Measurements from ENCODE around the gene MPV17L2. TPM values are rescaled to one million over a fixed set of nuclear protein-coding genes. Genes with fewer than 3 reads are reported as not detected.

Gene MPV17L2
- total RNA-seq, 1 experiment from 2014 or later = 13.3 TPM

DNA sequence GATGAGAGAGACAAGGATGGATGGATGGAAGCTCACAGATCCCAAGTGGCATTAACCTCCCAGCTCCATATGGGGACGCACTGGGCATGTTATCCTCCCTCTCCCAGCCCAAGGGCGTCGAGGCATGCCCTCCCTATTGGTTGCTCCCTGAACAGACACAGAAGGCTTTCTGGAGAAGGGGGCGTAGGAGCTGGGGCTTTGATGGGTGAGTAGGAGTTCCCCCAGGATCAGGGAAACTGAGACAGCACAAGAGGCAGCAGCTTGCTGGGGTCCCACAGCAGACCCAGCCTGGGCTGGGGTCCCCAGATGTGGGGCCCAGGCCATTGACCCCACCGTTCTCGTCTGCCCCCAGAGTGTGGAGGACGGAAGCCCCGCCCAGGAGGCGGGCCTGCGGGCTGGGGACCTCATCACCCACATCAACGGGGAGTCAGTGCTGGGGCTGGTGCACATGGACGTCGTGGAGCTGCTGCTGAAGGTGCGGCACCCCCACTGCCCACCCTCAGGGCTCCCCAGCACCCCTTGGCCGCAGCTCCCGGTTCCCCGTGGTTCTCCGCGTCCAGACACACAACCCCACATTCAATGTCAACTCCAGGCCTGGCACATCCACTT is 47.5 kb upstream of the MPV17L2 start:
- ATAC-seq = no peak
- TF ChIP-seq SIN3A (IDR thresholded peaks at IDR 0.05; ENCODE audit: borderline replicate concordance, insufficient read depth, low read depth, low read length) (no peak), TCF7L2 (IDR thresholded peaks at IDR 0.05; ENCODE audit: low read depth, low read length) (no peak), REST (IDR thresholded peaks at IDR 0.05; ENCODE audit: insufficient read depth in 1 of 2, low read depth in 2 of 2, low read length in 1 of 2) (no peak), POLR2AphosphoS5 (IDR thresholded peaks at IDR 0.05; ENCODE audit: low read depth, low read length) (no peak)
- TF ChIP-seq, protein P1, sequence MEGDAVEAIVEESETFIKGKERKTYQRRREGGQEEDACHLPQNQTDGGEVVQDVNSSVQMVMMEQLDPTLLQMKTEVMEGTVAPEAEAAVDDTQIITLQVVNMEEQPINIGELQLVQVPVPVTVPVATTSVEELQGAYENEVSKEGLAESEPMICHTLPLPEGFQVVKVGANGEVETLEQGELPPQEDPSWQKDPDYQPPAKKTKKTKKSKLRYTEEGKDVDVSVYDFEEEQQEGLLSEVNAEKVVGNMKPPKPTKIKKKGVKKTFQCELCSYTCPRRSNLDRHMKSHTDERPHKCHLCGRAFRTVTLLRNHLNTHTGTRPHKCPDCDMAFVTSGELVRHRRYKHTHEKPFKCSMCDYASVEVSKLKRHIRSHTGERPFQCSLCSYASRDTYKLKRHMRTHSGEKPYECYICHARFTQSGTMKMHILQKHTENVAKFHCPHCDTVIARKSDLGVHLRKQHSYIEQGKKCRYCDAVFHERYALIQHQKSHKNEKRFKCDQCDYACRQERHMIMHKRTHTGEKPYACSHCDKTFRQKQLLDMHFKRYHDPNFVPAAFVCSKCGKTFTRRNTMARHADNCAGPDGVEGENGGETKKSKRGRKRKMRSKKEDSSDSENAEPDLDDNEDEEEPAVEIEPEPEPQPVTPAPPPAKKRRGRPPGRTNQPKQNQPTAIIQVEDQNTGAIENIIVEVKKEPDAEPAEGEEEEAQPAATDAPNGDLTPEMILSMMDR (IDR thresholded peaks at IDR 0.05) = no peak
- Histone ChIP-seq H3K27ac (ENCODE audit: low read length) (no peak overlapping the region), H3K27me3 (ENCODE audit: control insufficient read depth, insufficient read depth, low read length) (no peaks in the 10 kb centered on the region), H3K4me3 (ENCODE audit: low read depth in 2 of 2, low read length in 2 of 2) (no peak overlapping the region), H3K36me3 (ENCODE audit: control insufficient read depth, insufficient read depth, low read length) (no peaks in the 10 kb centered on the region), H3K9me3 (ENCODE audit: control insufficient read depth, insufficient read depth, low read depth, low read length) (no peaks in the 10 kb centered on the region), H3K4me1 (ENCODE audit: control insufficient read depth, insufficient read depth, low read length) (no peaks in the 10 kb centered on the region)
- POLR2A ChIA-PET = no interaction called here
- intact Hi-C loops (cut with micrococcal nuclease; ENCODE audit: unreplicated experiment) = no loop called here
- no peak for DNase-seq (ENCODE audit: low read depth, low spot score)
- CTCF ChIA-PET = no interaction called here
- in situ Hi-C loops (cut with HindIII; ENCODE audit: low pct_unique_long_range_greater_than_20kb, low sequenced_read_pairs) = no loop called here
- no TSS peak for BruUV-seq (replicated peaks)

DNA sequence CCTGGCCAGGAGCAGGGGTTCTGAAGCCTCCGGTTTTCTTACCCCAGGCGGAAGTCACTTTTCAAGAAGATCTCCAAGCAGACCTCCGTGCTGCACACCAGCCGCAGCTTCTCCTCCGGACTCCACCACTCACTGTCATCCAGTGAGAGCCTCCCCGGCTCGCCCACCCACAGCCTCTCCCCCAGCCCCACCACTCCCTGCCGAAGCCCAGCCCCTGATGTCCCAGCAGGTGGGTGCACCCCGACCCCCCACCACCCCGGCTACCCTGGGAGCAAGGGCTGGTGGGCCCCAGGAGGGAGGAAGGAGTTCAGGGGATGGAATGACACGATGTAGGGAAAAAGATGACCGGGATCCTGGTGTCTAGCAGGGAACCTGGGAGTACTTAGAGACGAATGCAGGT is 45.6 kb upstream of the MPV17L2 start:
- ATAC-seq (no peak), DNase-seq (ENCODE audit: low read depth, low spot score) (no peak)
- Histone ChIP-seq H3K4me1 (ENCODE audit: control insufficient read depth, insufficient read depth, low read length) (peaks cover 5% of the 10 kb centered on the region), H3K4me3 (ENCODE audit: low read depth in 2 of 2, low read length in 2 of 2) (no peak overlapping the region), H3K9me3 (ENCODE audit: control insufficient read depth, insufficient read depth, low read depth, low read length) (no peaks in the 10 kb centered on the region), H3K36me3 (ENCODE audit: control insufficient read depth, insufficient read depth, low read length) (no peaks in the 10 kb centered on the region), H3K27ac (ENCODE audit: low read length) (no peak overlapping the region), H3K27me3 (ENCODE audit: control insufficient read depth, insufficient read depth, low read length) (no peaks in the 10 kb centered on the region)
- ChIA-PET CTCF (interaction anchor here (0.7 kb wide), 1 partner anchor 139 kb away, joined by 3 read pairs; no protein-coding TSS in a partner anchor), POLR2A (no interaction called here)
- intact Hi-C loops (cut with micrococcal nuclease; ENCODE audit: unreplicated experiment) (no loop called here), in situ Hi-C loops (cut with HindIII; ENCODE audit: low pct_unique_long_range_greater_than_20kb, low sequenced_read_pairs) (no loop called here)
- TF ChIP-seq, protein P1 (IDR thresholded peaks at IDR 0.05) = no peak
- no TSS peak for BruUV-seq (replicated peaks)
